GM23338 (cell line): ENCODE measurements around the gene COG2. TPM values are rescaled to one million over a fixed set of nuclear protein-coding genes. Genes with fewer than 3 reads are reported as not detected.

Experiments
- ATAC-seq: fragments of 200-7000 bp; cut with Tn5 transposase; 3 replicates; pipeline ENCODE4 v1.9.1; 2020
- DNase-seq: peaks from one replicate; pipeline ENCODE4 v3.0.0-alpha.2; 2015; ENCODE audit warnings: low spot score
- H2AFZ ChIP-seq: fragments of 200-600 bp; sonication (generic); 2 replicates; pipeline ENCODE4 v1.8.0; 2016; ENCODE audit warnings: antibody characterized with exemption, mild to moderate bottlenecking, moderate library complexity
- H3F3A ChIP-seq: fragments of 200-600 bp; sonication (generic); replicated peaks from 2 replicates; pipeline ENCODE4 v1.8.0; 2017; ENCODE audit warnings: antibody characterized with exemption, mixed run types, low read depth
- H3K27ac ChIP-seq: fragments of 200-600 bp; sonication (generic); 2 replicates; pipeline ENCODE4 v1.6.1; 2016; ENCODE audit warnings: low read depth
- H3K27me3 ChIP-seq: fragments of 200-600 bp; sonication (generic); 2 replicates; pipeline ENCODE4 v1.8.0; 2016; ENCODE audit warnings: mild to moderate bottlenecking, mixed run types, moderate library complexity; ENCODE audit not compliant: insufficient read depth
- H3K36me3 ChIP-seq: fragments of 200-600 bp; sonication (generic); 2 replicates; pipeline ENCODE4 v1.8.0; 2016; ENCODE audit warnings: mild to moderate bottlenecking; ENCODE audit not compliant: insufficient read depth
- H3K4me1 ChIP-seq: fragments of 200-600 bp; sonication (generic); 2 replicates; pipeline ENCODE4 v1.8.0; 2016; ENCODE audit warnings: mild to moderate bottlenecking, moderate library complexity; ENCODE audit not compliant: insufficient read depth
- H3K4me2 ChIP-seq: fragments of 200-600 bp; sonication (generic); 2 replicates; pipeline ENCODE4 v1.7.1; 2017; ENCODE audit warnings: mixed run types
- H3K4me3 ChIP-seq: fragments of 200-600 bp; sonication (generic); 2 replicates; pipeline ENCODE4 v1.6.1; 2016; ENCODE audit warnings: mixed run types
- H3K79me2 ChIP-seq: fragments of 200-600 bp; sonication (generic); replicated peaks from 2 replicates; pipeline ENCODE4 v1.8.0; 2017; ENCODE audit warnings: mild to moderate bottlenecking; ENCODE audit not compliant: insufficient read depth
- H3K9me2 ChIP-seq: fragments of 200-600 bp; sonication (generic); 2 replicates; pipeline ENCODE4 v1.8.0; 2017; ENCODE audit not compliant: insufficient read depth
- H4K20me1 ChIP-seq: fragments of 200-600 bp; sonication (generic); replicated peaks from 2 replicates; pipeline ENCODE4 v1.8.0; 2017; ENCODE audit warnings: mild to moderate bottlenecking; ENCODE audit not compliant: insufficient read depth
- H3K27ac Mint-ChIP-seq: 2 replicates; pipeline ENCODE4 v1.8.0; 2020; ENCODE audit warnings: inconsistent platforms, mild to moderate bottlenecking, moderate library complexity, mixed read lengths
- H3K27me3 Mint-ChIP-seq: 3 replicates; pipeline ENCODE4 v1.8.0; 2022; ENCODE audit warnings: low read depth, mild to moderate bottlenecking, moderate library complexity, mixed read lengths, inconsistent platforms; ENCODE audit not compliant: insufficient read depth, poor library complexity
- H3K36me3 Mint-ChIP-seq: 3 replicates; pipeline ENCODE4 v1.8.0; 2021; ENCODE audit warnings: low read depth, mild to moderate bottlenecking, inconsistent platforms, moderate library complexity, mixed read lengths
- H3K4me1 Mint-ChIP-seq: 3 replicates; pipeline ENCODE4 v1.8.0; 2020; ENCODE audit warnings: mild to moderate bottlenecking, inconsistent platforms, mixed read lengths
- H3K4me3 Mint-ChIP-seq: 3 replicates; pipeline ENCODE4 v1.8.0; 2021; ENCODE audit warnings: moderate library complexity, mild to moderate bottlenecking, inconsistent platforms, mixed read lengths
- H3K9me3 Mint-ChIP-seq: 3 replicates; pipeline ENCODE4 v1.8.0; 2020; ENCODE audit warnings: moderate library complexity, mild to moderate bottlenecking, inconsistent platforms, mixed read lengths
- CREB1 ChIP-seq: fragments of 250-450 bp; sonication (Bioruptor Pico); IDR thresholded peaks from 2 replicates; pipeline ENCODE4 v1.5.0; 2020; ENCODE audit warnings: low read depth, mild to moderate bottlenecking, moderate library complexity
- JUNB ChIP-seq: IDR thresholded peaks from one replicate; pipeline ENCODE4 v1.6.1; 2016; ENCODE audit warnings: antibody characterized with exemption; ENCODE audit not compliant: unreplicated experiment
- NANOG ChIP-seq: IDR thresholded peaks from 2 replicates; pipeline ENCODE4 v1.6.1; 2016; ENCODE audit warnings: antibody characterized with exemption, borderline replicate concordance
- POLR2AphosphoS5 ChIP-seq: IDR thresholded peaks from 2 replicates; pipeline ENCODE4 v1.6.1; 2016; ENCODE audit warnings: antibody characterized with exemption, low read depth
- polyA plus RNA-seq: library from polyadenylated mRNA; unstranded; fragments of >200 nt; fragmentation: Nextera tagmentation; extraction: Ambion mirVana; gene quantifications from 2 replicates; pipeline ENCODE4 v1.2.1, GENCODE V29; 2016
- total RNA-seq: library from RNA; depleted of rRNA; stranded (reverse); fragments of >200 nt; shearing (Covaris generic); gene quantifications from 2 replicates; pipeline ENCODE4 v1.2.3, GENCODE V29; 2014
- TF ChIP-seq, protein P1 (sequence below), 2 experiments: fragments of 200-600 bp in 1 of 2; sonication (generic) in 1 of 2; conservative IDR thresholded peaks; 2 replicates each; pipeline versions ENCODE4 v1.5.1 to v1.6.1; 2016 to 2017; ENCODE audit warnings: antibody characterized with exemption in 2 of 2, low read depth in 2 of 2, mild to moderate bottlenecking in 2 of 2, moderate library complexity in 1 of 2
- TF ChIP-seq, protein P2 (sequence below): IDR thresholded peaks from one replicate; pipeline ENCODE4 v1.6.1; 2018; ENCODE audit warnings: antibody characterized with exemption; ENCODE audit not compliant: unreplicated experiment
- TF ChIP-seq, protein P3 (sequence below): fragments of 250-450 bp; sonication (Bioruptor Pico); IDR thresholded peaks from 2 replicates; pipeline ENCODE4 v1.5.0; 2020; ENCODE audit warnings: mild to moderate bottlenecking, moderate library complexity

COG2 gene
- total and polyA plus RNA-seq, 2 experiments from 2014 or later = 35.8 to 38.5 TPM

DNA sequence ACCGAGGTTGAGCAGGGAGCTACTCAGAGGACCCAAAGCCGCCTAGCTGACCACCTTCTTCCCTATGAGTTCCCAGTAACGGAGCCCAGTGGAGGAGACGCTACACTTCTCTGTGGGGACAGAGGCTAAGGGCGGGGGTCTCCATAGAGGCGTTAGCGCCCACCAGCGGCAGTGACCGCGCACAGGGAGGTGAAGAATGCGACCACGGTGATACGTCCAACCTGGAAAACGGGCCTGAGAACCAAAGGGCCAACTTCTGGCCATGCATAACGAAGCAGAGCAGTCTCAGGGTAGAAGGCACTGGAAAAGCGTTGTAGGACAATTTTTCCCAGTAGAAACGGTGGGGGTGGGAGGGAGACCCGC is 400 bp upstream of the COG2 start:
- Histone ChIP-seq H3K27ac (no peak overlapping the region), H3K4me3 (peak overlapping the region; percentile 100), H3K4me2 (peak overlapping the region; percentile 74), H3K9me2 (no peaks in the 10 kb centered on the region), H3K36me3 (no peaks in the 10 kb centered on the region), H3F3A (no peaks in the 10 kb centered on the region), H3K79me2 (peaks cover 44% of the 10 kb centered on the region), H4K20me1 (peaks cover 20% of the 10 kb centered on the region; the same call in 1 of the 2 replicates), H3K27me3 (no peaks in the 10 kb centered on the region), H3K4me1 (peaks cover 17% of the 10 kb centered on the region), H2AFZ (peak overlapping the region; percentile 92)
- TF ChIP-seq, protein P1, sequence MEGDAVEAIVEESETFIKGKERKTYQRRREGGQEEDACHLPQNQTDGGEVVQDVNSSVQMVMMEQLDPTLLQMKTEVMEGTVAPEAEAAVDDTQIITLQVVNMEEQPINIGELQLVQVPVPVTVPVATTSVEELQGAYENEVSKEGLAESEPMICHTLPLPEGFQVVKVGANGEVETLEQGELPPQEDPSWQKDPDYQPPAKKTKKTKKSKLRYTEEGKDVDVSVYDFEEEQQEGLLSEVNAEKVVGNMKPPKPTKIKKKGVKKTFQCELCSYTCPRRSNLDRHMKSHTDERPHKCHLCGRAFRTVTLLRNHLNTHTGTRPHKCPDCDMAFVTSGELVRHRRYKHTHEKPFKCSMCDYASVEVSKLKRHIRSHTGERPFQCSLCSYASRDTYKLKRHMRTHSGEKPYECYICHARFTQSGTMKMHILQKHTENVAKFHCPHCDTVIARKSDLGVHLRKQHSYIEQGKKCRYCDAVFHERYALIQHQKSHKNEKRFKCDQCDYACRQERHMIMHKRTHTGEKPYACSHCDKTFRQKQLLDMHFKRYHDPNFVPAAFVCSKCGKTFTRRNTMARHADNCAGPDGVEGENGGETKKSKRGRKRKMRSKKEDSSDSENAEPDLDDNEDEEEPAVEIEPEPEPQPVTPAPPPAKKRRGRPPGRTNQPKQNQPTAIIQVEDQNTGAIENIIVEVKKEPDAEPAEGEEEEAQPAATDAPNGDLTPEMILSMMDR (conservative IDR thresholded peaks at IDR 0.05; ENCODE audit: low read depth in 2 of 2) = peak in 1 of 2 experiments; percentile 78; a peak in 3 of 4 replicates
- no peak for TF ChIP-seq CREB1 (CRISPR knock-in tag)
- peak overlapping the region; percentile 92 for H3K27ac Mint-ChIP-seq
- peaks cover 22% of the 10 kb centered on the region; the same call in 2 of the 3 replicates for H3K4me1 Mint-ChIP-seq
- ATAC-seq (peak; percentile 83), DNase-seq (peak; percentile 84)
- peaks cover 3% of the 10 kb centered on the region for H3K27me3 Mint-ChIP-seq
- H3K9me3 Mint-ChIP-seq = no peaks in the 10 kb centered on the region
- peaks cover 6% of the 10 kb centered on the region; the same call in 1 of the 3 replicates for H3K36me3 Mint-ChIP-seq
- peak overlapping the region; percentile 89 for H3K4me3 Mint-ChIP-seq

DNA sequence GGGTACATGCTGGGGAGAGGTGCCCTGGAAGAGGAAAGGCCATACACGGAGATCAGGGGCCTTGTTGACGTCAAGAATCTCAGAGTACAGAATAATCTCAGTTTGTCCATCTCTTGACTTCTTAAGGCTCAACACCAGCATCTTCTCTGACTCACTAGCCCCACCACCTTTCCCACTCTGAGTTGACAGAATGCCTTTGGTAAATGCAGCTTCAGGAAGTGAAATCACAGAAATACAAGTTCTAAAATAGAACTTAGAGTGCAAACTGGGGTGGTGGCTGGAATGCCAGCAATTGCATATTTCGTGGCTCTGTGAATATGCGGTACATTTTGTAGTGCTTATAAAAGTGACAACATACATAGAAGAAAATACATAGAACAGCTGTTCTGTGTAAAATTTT is 1.6 kb downstream of the COG2 start:
- Mint-ChIP-seq H3K9me3 (no peaks in the 10 kb centered on the region), H3K27ac (no peak overlapping the region), H3K27me3 (peaks cover 3% of the 10 kb centered on the region), H3K4me3 (peak overlapping the region; percentile 97; the same call in 2 of the 3 replicates), H3K4me1 (peaks cover 17% of the 10 kb centered on the region; the same call in 2 of the 3 replicates), H3K36me3 (peaks cover 6% of the 10 kb centered on the region; the same call in 1 of the 3 replicates)
- Histone ChIP-seq H4K20me1 (peaks cover 36% of the 10 kb centered on the region; the same call in 1 of the 2 replicates), H3K79me2 (peaks cover 65% of the 10 kb centered on the region), H3K9me2 (no peaks in the 10 kb centered on the region), H3K4me3 (peak overlapping the region; percentile 100; the same call in 1 of the 2 replicates), H3K36me3 (no peaks in the 10 kb centered on the region), H3K4me2 (peak overlapping the region; percentile 94), H3K4me1 (peaks cover 17% of the 10 kb centered on the region), H2AFZ (no peak overlapping the region), H3K27ac (no peak overlapping the region), H3F3A (no peaks in the 10 kb centered on the region), H3K27me3 (no peaks in the 10 kb centered on the region)
- ATAC-seq (no peak), DNase-seq (no peak)
- TF ChIP-seq JUNB (no peak), CREB1 (CRISPR knock-in tag) (no peak), NANOG (no peak), POLR2AphosphoS5 (no peak)
- TF ChIP-seq, protein P2, sequence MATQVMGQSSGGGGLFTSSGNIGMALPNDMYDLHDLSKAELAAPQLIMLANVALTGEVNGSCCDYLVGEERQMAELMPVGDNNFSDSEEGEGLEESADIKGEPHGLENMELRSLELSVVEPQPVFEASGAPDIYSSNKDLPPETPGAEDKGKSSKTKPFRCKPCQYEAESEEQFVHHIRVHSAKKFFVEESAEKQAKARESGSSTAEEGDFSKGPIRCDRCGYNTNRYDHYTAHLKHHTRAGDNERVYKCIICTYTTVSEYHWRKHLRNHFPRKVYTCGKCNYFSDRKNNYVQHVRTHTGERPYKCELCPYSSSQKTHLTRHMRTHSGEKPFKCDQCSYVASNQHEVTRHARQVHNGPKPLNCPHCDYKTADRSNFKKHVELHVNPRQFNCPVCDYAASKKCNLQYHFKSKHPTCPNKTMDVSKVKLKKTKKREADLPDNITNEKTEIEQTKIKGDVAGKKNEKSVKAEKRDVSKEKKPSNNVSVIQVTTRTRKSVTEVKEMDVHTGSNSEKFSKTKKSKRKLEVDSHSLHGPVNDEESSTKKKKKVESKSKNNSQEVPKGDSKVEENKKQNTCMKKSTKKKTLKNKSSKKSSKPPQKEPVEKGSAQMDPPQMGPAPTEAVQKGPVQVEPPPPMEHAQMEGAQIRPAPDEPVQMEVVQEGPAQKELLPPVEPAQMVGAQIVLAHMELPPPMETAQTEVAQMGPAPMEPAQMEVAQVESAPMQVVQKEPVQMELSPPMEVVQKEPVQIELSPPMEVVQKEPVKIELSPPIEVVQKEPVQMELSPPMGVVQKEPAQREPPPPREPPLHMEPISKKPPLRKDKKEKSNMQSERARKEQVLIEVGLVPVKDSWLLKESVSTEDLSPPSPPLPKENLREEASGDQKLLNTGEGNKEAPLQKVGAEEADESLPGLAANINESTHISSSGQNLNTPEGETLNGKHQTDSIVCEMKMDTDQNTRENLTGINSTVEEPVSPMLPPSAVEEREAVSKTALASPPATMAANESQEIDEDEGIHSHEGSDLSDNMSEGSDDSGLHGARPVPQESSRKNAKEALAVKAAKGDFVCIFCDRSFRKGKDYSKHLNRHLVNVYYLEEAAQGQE = no peak
- TF ChIP-seq, protein P3, sequence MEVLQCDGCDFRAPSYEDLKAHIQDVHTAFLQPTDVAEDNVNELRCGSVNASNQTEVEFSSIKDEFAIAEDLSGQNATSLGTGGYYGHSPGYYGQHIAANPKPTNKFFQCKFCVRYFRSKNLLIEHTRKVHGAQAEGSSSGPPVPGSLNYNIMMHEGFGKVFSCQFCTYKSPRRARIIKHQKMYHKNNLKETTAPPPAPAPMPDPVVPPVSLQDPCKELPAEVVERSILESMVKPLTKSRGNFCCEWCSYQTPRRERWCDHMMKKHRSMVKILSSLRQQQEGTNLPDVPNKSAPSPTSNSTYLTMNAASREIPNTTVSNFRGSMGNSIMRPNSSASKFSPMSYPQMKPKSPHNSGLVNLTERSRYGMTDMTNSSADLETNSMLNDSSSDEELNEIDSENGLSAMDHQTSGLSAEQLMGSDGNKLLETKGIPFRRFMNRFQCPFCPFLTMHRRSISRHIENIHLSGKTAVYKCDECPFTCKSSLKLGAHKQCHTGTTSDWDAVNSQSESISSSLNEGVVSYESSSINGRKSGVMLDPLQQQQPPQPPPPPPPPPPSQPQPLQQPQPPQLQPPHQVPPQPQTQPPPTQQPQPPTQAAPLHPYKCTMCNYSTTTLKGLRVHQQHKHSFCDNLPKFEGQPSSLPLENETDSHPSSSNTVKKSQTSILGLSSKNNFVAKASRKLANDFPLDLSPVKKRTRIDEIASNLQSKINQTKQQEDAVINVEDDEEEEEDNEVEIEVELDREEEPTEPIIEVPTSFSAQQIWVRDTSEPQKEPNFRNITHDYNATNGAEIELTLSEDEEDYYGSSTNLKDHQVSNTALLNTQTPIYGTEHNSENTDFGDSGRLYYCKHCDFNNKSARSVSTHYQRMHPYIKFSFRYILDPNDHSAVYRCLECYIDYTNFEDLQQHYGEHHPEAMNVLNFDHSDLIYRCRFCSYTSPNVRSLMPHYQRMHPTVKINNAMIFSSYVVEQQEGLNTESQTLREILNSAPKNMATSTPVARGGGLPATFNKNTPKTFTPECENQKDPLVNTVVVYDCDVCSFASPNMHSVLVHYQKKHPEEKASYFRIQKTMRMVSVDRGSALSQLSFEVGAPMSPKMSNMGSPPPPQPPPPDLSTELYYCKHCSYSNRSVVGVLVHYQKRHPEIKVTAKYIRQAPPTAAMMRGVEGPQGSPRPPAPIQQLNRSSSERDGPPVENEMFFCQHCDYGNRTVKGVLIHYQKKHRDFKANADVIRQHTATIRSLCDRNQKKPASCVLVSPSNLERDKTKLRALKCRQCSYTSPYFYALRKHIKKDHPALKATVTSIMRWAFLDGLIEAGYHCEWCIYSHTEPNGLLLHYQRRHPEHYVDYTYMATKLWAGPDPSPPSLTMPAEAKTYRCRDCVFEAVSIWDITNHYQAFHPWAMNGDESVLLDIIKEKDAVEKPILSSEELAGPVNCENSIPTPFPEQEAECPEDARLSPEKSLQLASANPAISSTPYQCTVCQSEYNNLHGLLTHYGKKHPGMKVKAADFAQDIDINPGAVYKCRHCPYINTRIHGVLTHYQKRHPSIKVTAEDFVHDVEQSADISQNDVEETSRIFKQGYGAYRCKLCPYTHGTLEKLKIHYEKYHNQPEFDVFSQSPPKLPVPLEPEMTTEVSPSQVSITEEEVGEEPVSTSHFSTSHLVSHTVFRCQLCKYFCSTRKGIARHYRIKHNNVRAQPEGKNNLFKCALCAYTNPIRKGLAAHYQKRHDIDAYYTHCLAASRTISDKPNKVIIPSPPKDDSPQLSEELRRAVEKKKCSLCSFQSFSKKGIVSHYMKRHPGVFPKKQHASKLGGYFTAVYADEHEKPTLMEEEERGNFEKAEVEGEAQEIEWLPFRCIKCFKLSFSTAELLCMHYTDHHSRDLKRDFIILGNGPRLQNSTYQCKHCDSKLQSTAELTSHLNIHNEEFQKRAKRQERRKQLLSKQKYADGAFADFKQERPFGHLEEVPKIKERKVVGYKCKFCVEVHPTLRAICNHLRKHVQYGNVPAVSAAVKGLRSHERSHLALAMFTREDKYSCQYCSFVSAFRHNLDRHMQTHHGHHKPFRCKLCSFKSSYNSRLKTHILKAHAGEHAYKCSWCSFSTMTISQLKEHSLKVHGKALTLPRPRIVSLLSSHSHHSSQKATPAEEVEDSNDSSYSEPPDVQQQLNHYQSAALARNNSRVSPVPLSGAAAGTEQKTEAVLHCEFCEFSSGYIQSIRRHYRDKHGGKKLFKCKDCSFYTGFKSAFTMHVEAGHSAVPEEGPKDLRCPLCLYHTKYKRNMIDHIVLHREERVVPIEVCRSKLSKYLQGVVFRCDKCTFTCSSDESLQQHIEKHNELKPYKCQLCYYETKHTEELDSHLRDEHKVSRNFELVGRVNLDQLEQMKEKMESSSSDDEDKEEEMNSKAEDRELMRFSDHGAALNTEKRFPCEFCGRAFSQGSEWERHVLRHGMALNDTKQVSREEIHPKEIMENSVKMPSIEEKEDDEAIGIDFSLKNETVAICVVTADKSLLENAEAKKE (CRISPR knock-in tag) = no peak
